Dermis lymphatic vessel endothelial cell (primary cell): ENCODE data around the gene CYP11A1. TPM values are rescaled to one million over a fixed set of nuclear protein-coding genes. Genes with fewer than 3 reads are reported as not detected.

Experiments used
- total RNA-seq: library from RNA; depleted of rRNA; stranded (reverse); fragments of >200 nt; gene quantifications from 2 replicates; pipeline ENCODE4 v1.2.1, GENCODE V29; 2014

Gene CYP11A1
- not detected in 2 replicates for total RNA-seq

DNA sequence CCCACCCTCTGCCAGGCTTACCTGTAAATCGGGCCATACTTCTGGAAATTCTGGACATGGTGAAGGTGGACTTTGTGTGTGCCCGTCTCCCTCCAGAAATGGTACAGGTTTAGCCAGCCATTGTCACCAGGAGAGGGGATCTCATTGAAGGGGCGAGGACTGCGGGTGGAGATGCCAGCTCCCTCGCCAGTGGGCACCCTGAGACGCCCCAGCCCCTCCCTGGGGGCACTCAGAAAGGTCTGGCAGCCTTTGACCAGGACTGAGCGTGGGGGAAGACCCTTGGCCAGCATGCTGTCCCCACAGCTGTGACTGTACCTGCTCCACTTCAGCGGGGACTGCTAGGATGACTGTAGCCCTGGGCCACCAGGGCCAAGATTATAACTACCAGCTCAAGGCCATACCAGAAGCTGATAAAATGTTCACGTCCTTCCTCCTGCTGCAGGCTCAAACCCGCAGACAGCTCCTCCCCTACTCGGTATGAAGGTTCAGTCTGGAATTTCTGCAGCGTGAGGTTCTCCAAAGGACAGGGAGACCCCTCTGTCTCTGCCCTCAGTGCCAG is at the start of gene CYP11A1:
Gene CYP11A1, minus strand, starts transcription at position 351 of the 559 bp plus-strand sequence. Its CDS starts 61 bp downstream, at position 290.

Other genes with a start within 250 kb of the CYP11A1 start
- gene ISLR2, start 237.1 kb downstream of the CYP11A1 start, total RNA-seq = 0.09 and 0.11 TPM in 2 replicates
- 0.11 and 0.17 TPM in 2 replicates for gene ISLR, start 193.9 kb downstream of the CYP11A1 start, total RNA-seq
- 0.11 TPM in 1 of 2 replicates, not detected in the other for gene STRA6, start 164.9 kb downstream of the CYP11A1 start, total RNA-seq
- not detected in 2 replicates for gene CCDC33, start 131.3 kb downstream of the CYP11A1 start, total RNA-seq
- gene SEMA7A, start 66.3 kb upstream of the CYP11A1 start, total RNA-seq = 0.54 and 0.60 TPM in 2 replicates
- 24.7 and 29.8 TPM in 2 replicates for gene UBL7, start 93.5 kb upstream of the CYP11A1 start, total RNA-seq
- 2.2 and 2.9 TPM in 2 replicates for gene ARID3B, start 173.6 kb upstream of the CYP11A1 start, total RNA-seq
- gene CLK3, start 248.2 kb upstream of the CYP11A1 start, total RNA-seq = 45.5 and 48.5 TPM in 2 replicates